MM.1S (cell line): ENCODE results near the gene SZT2.

Experiments used
- DNase-seq: peaks from one replicate; pipeline ENCODE4 v3.0.0-alpha.2; 2015
- H2AFZ ChIP-seq: fragments of 300-600 bp; sonication (generic); 2 replicates; pipeline ENCODE4 v1.6.0; 2016; ENCODE audit warnings: antibody characterized with exemption, low read length
- H3F3A ChIP-seq: fragments of 300-600 bp; sonication (generic); 2 replicates; pipeline ENCODE4 v1.6.1; 2016; ENCODE audit warnings: mild to moderate bottlenecking, antibody characterized with exemption, low read length, moderate library complexity, mixed read lengths; ENCODE audit not compliant: insufficient read depth
- H3K27ac ChIP-seq: fragments of 300-600 bp; sonication (generic); 2 replicates; pipeline ENCODE4 v1.5.1; 2016; ENCODE audit warnings: mild to moderate bottlenecking, low read length
- H3K27me3 ChIP-seq: fragments of 300-600 bp; sonication (generic); replicated peaks from 2 replicates; pipeline ENCODE4 v1.6.0; 2016; ENCODE audit warnings: low read length; ENCODE audit not compliant: insufficient read depth
- H3K36me3 ChIP-seq: fragments of 300-600 bp; sonication (generic); replicated peaks from 2 replicates; pipeline ENCODE4 v1.6.1; 2016; ENCODE audit warnings: mild to moderate bottlenecking, low read length, mixed read lengths; ENCODE audit not compliant: insufficient read depth
- H3K4me1 ChIP-seq: fragments of 300-600 bp; sonication (generic); 2 replicates; pipeline ENCODE4 v1.6.1; 2016; ENCODE audit warnings: low read length, mixed read lengths
- H3K4me2 ChIP-seq: fragments of 300-600 bp; sonication (generic); 2 replicates; pipeline ENCODE4 v1.6.0; 2016; ENCODE audit warnings: low read depth, low read length
- H3K4me3 ChIP-seq: fragments of 300-600 bp; sonication (generic); 2 replicates; pipeline ENCODE4 v1.5.1; 2016; ENCODE audit warnings: low read length, mixed read lengths
- H3K79me2 ChIP-seq: fragments of 300-600 bp; sonication (generic); 2 replicates; pipeline ENCODE4 v1.6.1; 2016; ENCODE audit warnings: mixed run types, low read length, mixed read lengths
- H3K9ac ChIP-seq: fragments of 300-600 bp; sonication (generic); 2 replicates; pipeline ENCODE4 v1.6.1; 2016; ENCODE audit warnings: low read length, mixed read lengths
- H3K9me2 ChIP-seq: fragments of 300-600 bp; sonication (generic); replicated peaks from 2 replicates; pipeline ENCODE4 v1.6.1; 2016; ENCODE audit warnings: mild to moderate bottlenecking, low read length, mixed read lengths; ENCODE audit not compliant: insufficient read depth
- H3K9me3 ChIP-seq: fragments of 300-600 bp; sonication (generic); replicated peaks from 2 replicates; pipeline ENCODE4 v1.6.1; 2016; ENCODE audit warnings: mild to moderate bottlenecking, low read length, mixed read lengths; ENCODE audit not compliant: insufficient read depth
- H4K20me1 ChIP-seq: fragments of 300-600 bp; sonication (generic); 2 replicates; pipeline ENCODE4 v1.6.1; 2016; ENCODE audit warnings: mild to moderate bottlenecking, low read length, moderate library complexity, mixed read lengths; ENCODE audit not compliant: insufficient read depth
- CTCF ChIP-seq: fragments of 300-600 bp; sonication (generic); IDR thresholded peaks from 2 replicates; pipeline ENCODE4 v1.5.1; 2016; ENCODE audit warnings: antibody characterized with exemption, low read length, mixed read lengths
- EZH2 ChIP-seq: fragments of 300-600 bp; sonication (generic); optimal IDR thresholded peaks from 2 replicates; pipeline ENCODE3; 2017; ENCODE audit warnings: low read depth, mild to moderate bottlenecking, antibody characterized with exemption, low read length, mixed read lengths
- EZH2phosphoT487 ChIP-seq: fragments of 300-600 bp; sonication (generic); IDR thresholded peaks from 2 replicates; pipeline ENCODE4 v1.6.1; 2018; ENCODE audit warnings: antibody characterized with exemption, low read length

SZT2 gene

DNA sequence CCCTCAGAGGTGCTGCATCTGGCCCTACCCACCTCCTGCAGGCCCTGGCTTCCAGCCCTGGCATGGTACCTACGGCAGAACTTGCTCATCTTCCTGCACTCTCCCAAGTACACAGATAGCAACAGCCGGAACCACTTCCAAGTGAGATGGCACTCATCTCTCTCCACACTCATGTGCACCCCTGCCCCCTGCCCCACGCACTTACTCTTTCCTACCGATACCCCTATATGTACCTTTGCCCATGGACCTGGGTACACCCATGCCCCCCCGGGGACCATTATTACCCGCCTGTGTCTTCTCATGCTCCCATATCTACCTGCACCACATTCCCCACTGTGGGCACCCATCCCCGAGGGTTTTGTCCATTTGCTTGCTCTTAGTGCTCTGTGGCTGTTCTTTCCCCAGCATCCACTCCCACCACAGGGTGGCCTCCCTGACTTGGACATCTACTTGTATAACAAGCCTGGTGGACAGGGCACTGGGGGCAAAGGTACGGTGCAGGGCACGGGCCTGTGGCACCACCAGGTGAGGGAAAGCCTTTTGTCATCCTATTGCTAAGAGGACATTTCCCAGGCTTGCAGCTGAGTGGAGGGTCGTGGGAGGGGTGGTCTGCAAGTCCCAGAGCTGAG lies 49.4 kb downstream of the SZT2 start:
- H4K20me1 ChIP-seq, result no peaks in the 10 kb centered on the region
- no peak overlapping the region for H3K27ac ChIP-seq
- H3K9me2 ChIP-seq, result no peaks in the 10 kb centered on the region
- no peak overlapping the region for H3K4me3 ChIP-seq
- no peak for TF ChIP-seq CTCF
- TF ChIP-seq EZH2, result no peak
- TF ChIP-seq EZH2phosphoT487, result no peak
- no peaks in the 10 kb centered on the region; the same call in 1 of the 2 replicates for H3K36me3 ChIP-seq
- H3F3A ChIP-seq, result no peaks in the 10 kb centered on the region
- H3K79me2 ChIP-seq, result no peaks in the 10 kb centered on the region
- H3K27me3 ChIP-seq, result no peaks in the 10 kb centered on the region
- DNase-seq, result no peak
- H2AFZ ChIP-seq, result no peak overlapping the region
- H3K9me3 ChIP-seq, result no peaks in the 10 kb centered on the region
- H3K4me2 ChIP-seq, result no peak overlapping the region
- no peak overlapping the region for H3K9ac ChIP-seq
- no peaks in the 10 kb centered on the region for H3K4me1 ChIP-seq

- Histone ChIP-seq H3K4me1 (no peaks in the 10 kb centered on the region), H3K9ac (no peak overlapping the region), H3K9me3 (no peaks in the 10 kb centered on the region), H3F3A (no peaks in the 10 kb centered on the region), H3K9me2 (no peaks in the 10 kb centered on the region), H2AFZ (no peak overlapping the region), H4K20me1 (no peaks in the 10 kb centered on the region), H3K79me2 (no peaks in the 10 kb centered on the region), H3K27ac (no peak overlapping the region), H3K27me3 (no peaks in the 10 kb centered on the region), H3K36me3 (no peaks in the 10 kb centered on the region; the same call in 1 of the 2 replicates), H3K4me2 (no peak overlapping the region), H3K4me3 (no peak overlapping the region)
- DNase-seq, result no peak
- no peak for TF ChIP-seq EZH2
These were observed 50.1 kb downstream of the SZT2 start for GRCh38 chr1:43439781-43440180.

DNA sequence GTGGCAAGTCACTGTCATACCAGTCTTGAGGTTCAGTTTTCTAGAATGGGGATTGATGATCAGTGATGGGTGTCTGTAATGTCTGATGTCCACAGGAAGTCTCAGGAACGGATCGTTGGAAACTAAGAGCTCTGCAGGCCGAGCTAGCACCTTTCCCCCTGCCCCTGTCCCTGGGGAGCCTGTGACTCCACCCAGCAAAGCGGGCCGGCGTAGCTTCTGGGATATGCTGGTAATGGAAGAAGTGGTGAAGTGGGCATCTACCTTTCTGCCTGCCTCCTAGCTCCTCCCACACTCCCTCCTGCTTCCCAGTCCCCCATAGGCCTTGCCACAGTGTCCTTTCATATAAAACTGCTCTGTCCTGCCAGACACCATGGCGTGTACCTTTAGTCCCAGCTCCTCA lies 50.7 kb downstream of the SZT2 start:
- no peaks in the 10 kb centered on the region for H3K27me3 ChIP-seq
- H2AFZ ChIP-seq, result no peak overlapping the region
- no peaks in the 10 kb centered on the region for H3K9me3 ChIP-seq
- DNase-seq, result no peak
- no peaks in the 10 kb centered on the region for H3K9me2 ChIP-seq
- H3K36me3 ChIP-seq, result no peaks in the 10 kb centered on the region; the same call in 1 of the 2 replicates
- no peak for TF ChIP-seq EZH2
- TF ChIP-seq EZH2phosphoT487, result no peak
- TF ChIP-seq CTCF, result no peak
- H3K4me1 ChIP-seq, result no peaks in the 10 kb centered on the region
- H3K27ac ChIP-seq, result no peak overlapping the region
- H3K4me3 ChIP-seq, result no peak overlapping the region
- H4K20me1 ChIP-seq, result no peaks in the 10 kb centered on the region
- H3K4me2 ChIP-seq, result no peak overlapping the region
- no peak overlapping the region for H3K9ac ChIP-seq
- no peaks in the 10 kb centered on the region for H3K79me2 ChIP-seq
- no peaks in the 10 kb centered on the region for H3F3A ChIP-seq

DNA sequence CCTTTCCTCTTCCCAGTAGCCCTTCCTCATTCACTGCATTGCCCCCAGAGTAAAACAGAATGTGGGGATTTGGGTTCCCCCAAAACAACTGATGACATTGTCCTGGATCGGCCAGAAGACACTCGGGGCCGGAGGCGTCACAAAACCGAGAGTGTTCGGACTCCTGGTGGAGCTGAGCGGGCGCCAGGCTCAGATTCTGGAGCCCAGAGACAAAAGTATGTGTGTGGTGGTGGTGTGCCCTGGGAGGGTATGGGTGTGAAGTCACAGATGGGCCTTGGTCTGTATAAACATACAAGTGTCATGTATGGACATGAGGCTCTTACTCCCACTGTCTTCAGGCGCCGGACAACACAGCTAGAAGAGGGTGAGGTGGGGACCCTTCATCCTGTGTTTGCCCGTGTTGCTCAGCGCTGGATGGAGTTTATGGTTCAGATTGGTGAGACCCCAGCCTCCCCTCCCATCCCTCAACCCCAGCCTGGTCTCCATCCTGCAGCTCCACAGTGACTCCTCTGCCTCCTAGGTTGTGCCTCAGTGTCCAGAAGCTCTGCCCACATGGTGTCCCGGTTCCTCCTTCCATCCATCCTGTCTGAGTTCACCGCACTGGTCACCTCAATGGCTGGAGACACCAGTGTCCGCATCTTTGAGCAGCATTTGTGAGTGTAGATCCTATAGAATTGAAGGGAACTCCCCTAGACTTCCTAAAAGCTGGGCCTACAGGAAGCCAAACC lies 51.6 kb downstream of the SZT2 start:
- no peak overlapping the region for H3K9ac ChIP-seq
- no peak for DNase-seq
- no peak overlapping the region for H3K27ac ChIP-seq
- H4K20me1 ChIP-seq, result no peaks in the 10 kb centered on the region
- no peaks in the 10 kb centered on the region for H3K9me2 ChIP-seq
- no peak overlapping the region for H3K4me2 ChIP-seq
- no peaks in the 10 kb centered on the region; the same call in 1 of the 2 replicates for H3K36me3 ChIP-seq
- H3K27me3 ChIP-seq, result no peaks in the 10 kb centered on the region
- no peak overlapping the region for H2AFZ ChIP-seq
- H3F3A ChIP-seq, result no peaks in the 10 kb centered on the region
- no peaks in the 10 kb centered on the region for H3K4me1 ChIP-seq
- H3K4me3 ChIP-seq, result no peak overlapping the region
- H3K79me2 ChIP-seq, result no peaks in the 10 kb centered on the region
- H3K9me3 ChIP-seq, result no peaks in the 10 kb centered on the region
- no peak for TF ChIP-seq EZH2phosphoT487
- no peak for TF ChIP-seq CTCF
- TF ChIP-seq EZH2, result no peak
